Epithelial cell of esophagus (primary cell): Measurements from ENCODE around the gene NFIA.

Experiments
- DNase-seq: peaks from one replicate; pipeline ENCODE4 v3.0.0; 2010; ENCODE audit warnings: low read depth
- H3K4me3 ChIP-seq: 2 replicates; pipeline ENCODE4 v1.5.1; 2011; ENCODE audit warnings: mild to moderate bottlenecking, low read length, control low read depth
- TF ChIP-seq, protein P1 (sequence below): IDR thresholded peaks from 2 replicates; pipeline ENCODE4 v1.5.1; 2011; ENCODE audit warnings: low read depth, mild to moderate bottlenecking, low read length, control low read depth, inconsistent platforms; ENCODE audit not compliant: insufficient read depth; ENCODE audit errors: missing control alignments

NFIA gene

DNA sequence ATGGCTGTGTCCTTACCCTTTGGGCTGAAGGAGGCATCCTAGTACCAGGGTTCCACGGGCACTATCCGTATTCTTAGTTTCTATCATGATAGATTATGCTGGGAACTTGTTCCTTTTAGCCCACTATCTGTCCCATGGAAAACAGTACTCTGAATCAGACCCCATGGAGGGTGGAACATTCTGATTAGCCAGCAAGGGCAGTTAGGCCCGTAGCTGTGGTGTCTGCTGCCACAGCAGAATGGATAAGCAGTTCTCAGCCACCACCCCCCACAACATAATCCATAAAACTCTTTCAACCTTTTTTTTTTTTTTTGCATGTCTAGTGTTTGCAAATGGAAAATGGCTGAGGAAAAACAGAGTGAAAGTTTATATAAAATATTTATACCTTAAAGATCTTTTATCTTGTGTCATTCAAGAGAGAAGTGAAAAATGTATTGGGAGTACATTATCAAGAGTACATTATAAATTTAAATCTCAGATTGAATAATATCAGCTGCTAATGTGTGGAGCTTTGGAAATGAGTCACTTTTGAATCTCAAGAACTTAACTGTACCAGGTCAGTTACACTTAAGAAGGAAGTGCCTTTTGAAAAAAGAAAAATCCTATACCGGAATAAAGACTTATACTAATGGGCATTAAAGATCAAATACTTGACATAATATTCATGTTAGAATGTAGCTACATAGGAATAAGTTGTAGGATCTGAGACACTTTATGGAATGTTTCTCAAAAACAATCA is 80.3 kb downstream of the NFIA start:
- no peak for DNase-seq
- TF ChIP-seq, protein P1, sequence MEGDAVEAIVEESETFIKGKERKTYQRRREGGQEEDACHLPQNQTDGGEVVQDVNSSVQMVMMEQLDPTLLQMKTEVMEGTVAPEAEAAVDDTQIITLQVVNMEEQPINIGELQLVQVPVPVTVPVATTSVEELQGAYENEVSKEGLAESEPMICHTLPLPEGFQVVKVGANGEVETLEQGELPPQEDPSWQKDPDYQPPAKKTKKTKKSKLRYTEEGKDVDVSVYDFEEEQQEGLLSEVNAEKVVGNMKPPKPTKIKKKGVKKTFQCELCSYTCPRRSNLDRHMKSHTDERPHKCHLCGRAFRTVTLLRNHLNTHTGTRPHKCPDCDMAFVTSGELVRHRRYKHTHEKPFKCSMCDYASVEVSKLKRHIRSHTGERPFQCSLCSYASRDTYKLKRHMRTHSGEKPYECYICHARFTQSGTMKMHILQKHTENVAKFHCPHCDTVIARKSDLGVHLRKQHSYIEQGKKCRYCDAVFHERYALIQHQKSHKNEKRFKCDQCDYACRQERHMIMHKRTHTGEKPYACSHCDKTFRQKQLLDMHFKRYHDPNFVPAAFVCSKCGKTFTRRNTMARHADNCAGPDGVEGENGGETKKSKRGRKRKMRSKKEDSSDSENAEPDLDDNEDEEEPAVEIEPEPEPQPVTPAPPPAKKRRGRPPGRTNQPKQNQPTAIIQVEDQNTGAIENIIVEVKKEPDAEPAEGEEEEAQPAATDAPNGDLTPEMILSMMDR, result no peak
- H3K4me3 ChIP-seq, result no peak overlapping the region

DNA sequence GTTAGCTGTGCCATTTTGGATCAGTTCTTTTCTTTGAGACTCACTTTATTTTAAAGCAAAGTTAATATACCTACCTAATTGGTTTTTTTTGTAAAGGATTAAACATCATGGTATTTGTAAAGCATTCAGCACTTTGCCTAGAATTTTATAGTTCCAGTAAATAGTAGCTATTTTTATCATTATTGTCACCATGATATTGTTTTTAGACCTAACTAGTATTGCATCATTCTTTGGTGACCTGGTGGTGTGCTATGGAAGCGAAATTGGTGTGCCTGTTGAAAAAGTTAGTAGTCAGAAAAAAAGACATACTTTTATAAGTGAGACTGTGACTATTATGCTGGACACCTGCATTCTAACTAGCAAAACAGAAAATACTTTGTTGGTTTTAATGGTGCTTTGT is 81.0 kb downstream of the NFIA start:
- no peak for DNase-seq
- TF ChIP-seq, protein P1, result no peak
- no peak overlapping the region for H3K4me3 ChIP-seq

DNA sequence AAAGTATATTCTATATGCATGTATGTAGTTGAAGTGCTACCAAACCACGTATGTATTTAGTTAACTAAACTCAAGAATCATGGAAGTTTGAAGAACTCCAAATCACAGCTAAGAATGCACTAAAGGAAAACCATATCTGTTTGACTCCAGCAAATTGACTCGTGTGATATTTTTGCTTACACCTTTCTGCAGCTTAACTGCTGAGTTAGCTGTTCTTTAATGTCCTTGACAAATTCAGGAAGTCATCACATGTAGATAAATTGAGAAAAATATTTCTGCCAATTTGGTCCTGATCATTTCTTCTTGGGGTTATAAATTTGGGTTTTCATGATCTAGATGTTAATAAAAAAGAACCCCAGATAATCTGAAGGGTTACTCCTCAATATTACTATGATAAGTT is 83.0 kb downstream of the NFIA start:
- H3K4me3 ChIP-seq, result no peak overlapping the region
- DNase-seq, result no peak
- TF ChIP-seq, protein P1, result no peak

DNA sequence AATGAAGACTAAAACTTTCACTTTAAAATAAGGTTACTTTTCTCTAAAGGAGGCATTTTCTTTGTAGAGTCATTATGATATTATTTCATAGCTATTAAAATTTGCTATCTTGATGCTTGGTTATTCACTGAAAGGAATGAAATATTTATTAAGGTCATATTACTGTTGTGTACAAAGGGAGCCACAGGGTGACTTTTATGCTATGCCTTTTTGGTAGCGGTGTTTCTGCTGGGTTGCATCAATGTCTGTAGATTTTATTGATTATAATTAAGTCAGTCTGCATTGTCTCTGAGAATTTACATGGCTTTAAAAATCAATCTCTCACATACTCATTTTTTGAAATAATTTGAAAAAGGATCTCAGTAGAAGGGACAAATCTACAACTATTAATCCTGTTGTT is 84.9 kb downstream of the NFIA start:
- TF ChIP-seq, protein P1, result no peak
- no peak overlapping the region for H3K4me3 ChIP-seq
- no peak for DNase-seq

DNA sequence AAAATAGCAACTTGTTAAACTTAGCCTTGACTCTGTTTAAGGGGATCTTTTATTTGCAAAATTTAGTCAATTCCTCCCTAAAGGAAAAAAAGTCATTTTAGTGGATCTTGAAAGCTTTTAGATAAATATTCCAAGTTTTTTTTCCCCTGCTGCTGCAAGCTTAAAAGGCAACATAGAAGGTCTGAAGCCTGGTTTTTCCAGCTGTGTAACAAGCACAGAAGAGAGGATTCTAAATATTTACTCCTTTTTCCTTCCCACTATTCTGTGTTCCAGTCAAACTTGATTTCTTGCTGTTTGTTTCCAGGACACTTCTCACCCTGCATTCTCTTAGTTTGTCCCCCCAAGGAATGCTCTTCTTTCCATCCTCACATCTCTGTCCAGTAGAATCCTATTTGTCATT is 86.7 kb downstream of the NFIA start:
- TF ChIP-seq, protein P1, result no peak
- DNase-seq, result no peak
- H3K4me3 ChIP-seq, result no peak overlapping the region

DNA sequence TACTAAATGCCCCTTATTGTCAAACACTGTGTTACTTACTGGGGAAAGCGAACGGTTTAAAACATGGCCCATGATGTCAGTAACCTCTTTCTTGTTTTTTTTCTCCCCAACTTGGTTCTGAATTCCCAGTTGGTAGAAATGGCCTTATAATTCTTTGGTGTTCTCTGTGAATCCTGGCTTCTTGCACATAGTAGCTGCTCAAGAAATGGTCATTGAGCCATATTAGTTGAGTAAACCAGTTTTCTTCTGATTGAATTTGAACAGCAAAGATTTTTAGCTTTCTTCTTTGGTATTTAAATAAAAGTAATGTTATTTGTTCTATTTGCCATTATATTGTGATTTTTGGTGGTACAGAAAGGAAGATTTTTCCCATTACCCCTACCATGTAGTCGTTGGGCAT is 87.3 kb downstream of the NFIA start:
- H3K4me3 ChIP-seq, result no peak overlapping the region
- TF ChIP-seq, protein P1, result no peak
- DNase-seq, result no peak
